ENCODE measurements around the gene ARL2BP.
"Not testable (repeated sequence)": the region's sequence is repeated elsewhere in the genome, so short reads cannot be mapped to it uniquely, and the experiment has no call there.

ARL2BP gene

GRCh38 chr16:57244767-57245471, at the start of gene ARL2BP:
ARL2BP (plus strand) TSS chr16:57245259; CDS start chr16:57245368, 109 bp downstream.
- peak within 1 kb of the TSS; percentile 88 for H3K27ac ChIP-seq
- peak; percentile 2; the same call in 1 of the 2 replicates for TF ChIP-seq CTCF (conservative IDR thresholded peaks at IDR 0.05)

GRCh38 chr16:57196286-57196685, 48.8 kb upstream of the ARL2BP start:
- TF ChIP-seq CTCF (conservative IDR thresholded peaks at IDR 0.05): no peak
- no peak overlapping the region for H3K27ac ChIP-seq

GRCh38 chr16:57196753-57197152, 48.3 kb upstream of the ARL2BP start:
- no peak overlapping the region for H3K27ac ChIP-seq
- TF ChIP-seq CTCF (conservative IDR thresholded peaks at IDR 0.05): no peak

GRCh38 chr16:57200321-57200720, 44.7 kb upstream of the ARL2BP start:
- H3K27ac ChIP-seq: not testable (repeated sequence)

- H3K27ac ChIP-seq: not testable (repeated sequence)
Observed at GRCh38 chr16:57200926-57201325, 44.1 kb upstream of the ARL2BP start.

GRCh38 chr16:57202095-57202886, 42.8 kb upstream of the ARL2BP start:
- TF ChIP-seq CTCF (conservative IDR thresholded peaks at IDR 0.05): no peak
- no peak overlapping the region for H3K27ac ChIP-seq

GRCh38 chr16:57203451-57203850, 41.6 kb upstream of the ARL2BP start:
- TF ChIP-seq CTCF (conservative IDR thresholded peaks at IDR 0.05): no peak

GRCh38 chr16:57204675-57205074, 40.4 kb upstream of the ARL2BP start:
- no peak for TF ChIP-seq CTCF (conservative IDR thresholded peaks at IDR 0.05)

More at GRCh38 chr16:57203451-57203850, 41.6 kb upstream of the ARL2BP start:
- H3K27ac ChIP-seq: no peak overlapping the region

More at GRCh38 chr16:57204675-57205074, 40.4 kb upstream of the ARL2BP start:
- H3K27ac ChIP-seq: no peak overlapping the region
